OCI-LY7 (cell line): ENCODE results near the gene VWA5B1. TPM values are rescaled to one million over a fixed set of nuclear protein-coding genes. Genes with fewer than 3 reads are reported as not detected.

Experiments
- BruUV-seq: library from RNA; stranded (reverse); fragments of 400-500 nt; replicated peaks from 2 replicates; lab custom pipeline; 2021; lab: Mats Ljungman, UMichigan
- CTCF ChIA-PET: fragments of 300-600 bp; sonication (Branson Sonifier 250); formaldehyde crosslinking; loops from one replicate; lab custom pipeline; 2022; ENCODE audit warnings: antibody characterized with exemption; ENCODE audit not compliant: unreplicated experiment; lab: Charles Lee
- POLR2A ChIA-PET: fragments of 300-600 bp; sonication (Branson Sonifier 250); formaldehyde crosslinking; loops from one replicate; lab custom pipeline; 2022; ENCODE audit warnings: antibody characterized with exemption; lab: Charles Lee
- DNase-seq: peaks from one replicate; pipeline ENCODE4 v3.0.0-alpha.2; 2015; ENCODE audit warnings: low spot score
- H2AFZ ChIP-seq: fragments of 200-600 bp; sonication (generic), shearing (Covaris generic); 2 replicates; pipeline ENCODE4 v1.6.1; 2014; ENCODE audit warnings: mild to moderate bottlenecking, antibody characterized with exemption, low read length, moderate library complexity
- H3K27ac ChIP-seq: fragments of 200-600 bp; sonication (generic); 2 replicates; pipeline ENCODE4 v1.5.1; 2014; ENCODE audit warnings: mixed run types, low read depth, mild to moderate bottlenecking, moderate library complexity, low read length, inconsistent platforms; ENCODE audit not compliant: poor library complexity, severe bottlenecking
- H3K36me3 ChIP-seq: fragments of 200-600 bp; sonication (generic); 2 replicates; pipeline ENCODE4 v1.6.1; 2014; ENCODE audit warnings: mild to moderate bottlenecking, antibody characterized with exemption, low read length, moderate library complexity, mixed read lengths; ENCODE audit not compliant: insufficient read depth
- H3K4me1 ChIP-seq: fragments of 200-600 bp; sonication (generic); 2 replicates; pipeline ENCODE4 v1.5.1; 2014; ENCODE audit warnings: mild to moderate bottlenecking, low read length; ENCODE audit not compliant: insufficient read depth, poor library complexity, severe bottlenecking
- H3K4me2 ChIP-seq: fragments of 200-600 bp; sonication (generic); 2 replicates; pipeline ENCODE4 v1.6.1; 2014; ENCODE audit warnings: mild to moderate bottlenecking, low read length
- H3K4me3 ChIP-seq: fragments of 200-600 bp; sonication (generic); 2 replicates; pipeline ENCODE4 v1.5.1; 2014; ENCODE audit warnings: mild to moderate bottlenecking, low read depth, low read length; ENCODE audit not compliant: poor library complexity, severe bottlenecking
- H3K79me2 ChIP-seq: fragments of 200-600 bp; sonication (generic); 2 replicates; pipeline ENCODE4 v1.6.1; 2016; ENCODE audit warnings: low read depth, mild to moderate bottlenecking, low read length, moderate library complexity, mixed read lengths; ENCODE audit not compliant: insufficient read depth
- H3K9me2 ChIP-seq: fragments of 200-600 bp; sonication (generic); 2 replicates; pipeline ENCODE4 v1.6.1; 2016; ENCODE audit warnings: mild to moderate bottlenecking, low read length, mixed read lengths; ENCODE audit not compliant: insufficient read depth
- H3K9me3 ChIP-seq: fragments of 200-600 bp; sonication (generic); 2 replicates; pipeline ENCODE4 v1.6.1; 2014; ENCODE audit warnings: mild to moderate bottlenecking, mixed run types, low read length, mixed read lengths
- H4K20me1 ChIP-seq: fragments of 200-600 bp; sonication (generic); 2 replicates; pipeline ENCODE4 v1.6.1; 2014; ENCODE audit warnings: mild to moderate bottlenecking, antibody characterized with exemption, low read length, moderate library complexity, mixed read lengths; ENCODE audit not compliant: insufficient read depth
- EZH2phosphoT487 ChIP-seq: fragments of 200-600 bp; sonication (generic); IDR thresholded peaks from 2 replicates; pipeline ENCODE4 v1.6.1; 2018; ENCODE audit warnings: low read depth, borderline replicate concordance, mild to moderate bottlenecking, mixed run types, antibody characterized with exemption, low read length, moderate library complexity, mixed read lengths
- intact Hi-C: fragments of 100-400 bp; cut with micrococcal nuclease; formaldehyde crosslinking; loops from one replicate; pipeline ENCODE4 v1.10.0; 2022; ENCODE audit not compliant: unreplicated experiment
- total RNA-seq, 2 experiments: library from RNA; depleted of rRNA in 1 of 2; stranded (reverse); fragments of >200 nt in 1 of 2; shearing (Covaris generic) in 1 of 2; gene quantifications; 2 replicates each; pipeline ENCODE4 v1.2.3, GENCODE V29; 2014 to 2022
- TF ChIP-seq, protein P1 (sequence below): fragments of 200-600 bp; sonication (generic); conservative IDR thresholded peaks from 2 replicates; pipeline ENCODE4 v1.5.1; 2014; ENCODE audit warnings: mild to moderate bottlenecking, antibody characterized with exemption, low read length, moderate library complexity, mixed read lengths

The VWA5B1 gene
- total RNA-seq, 2 experiments from 2014 or later, result 0.19 to 0.25 TPM

DNA sequence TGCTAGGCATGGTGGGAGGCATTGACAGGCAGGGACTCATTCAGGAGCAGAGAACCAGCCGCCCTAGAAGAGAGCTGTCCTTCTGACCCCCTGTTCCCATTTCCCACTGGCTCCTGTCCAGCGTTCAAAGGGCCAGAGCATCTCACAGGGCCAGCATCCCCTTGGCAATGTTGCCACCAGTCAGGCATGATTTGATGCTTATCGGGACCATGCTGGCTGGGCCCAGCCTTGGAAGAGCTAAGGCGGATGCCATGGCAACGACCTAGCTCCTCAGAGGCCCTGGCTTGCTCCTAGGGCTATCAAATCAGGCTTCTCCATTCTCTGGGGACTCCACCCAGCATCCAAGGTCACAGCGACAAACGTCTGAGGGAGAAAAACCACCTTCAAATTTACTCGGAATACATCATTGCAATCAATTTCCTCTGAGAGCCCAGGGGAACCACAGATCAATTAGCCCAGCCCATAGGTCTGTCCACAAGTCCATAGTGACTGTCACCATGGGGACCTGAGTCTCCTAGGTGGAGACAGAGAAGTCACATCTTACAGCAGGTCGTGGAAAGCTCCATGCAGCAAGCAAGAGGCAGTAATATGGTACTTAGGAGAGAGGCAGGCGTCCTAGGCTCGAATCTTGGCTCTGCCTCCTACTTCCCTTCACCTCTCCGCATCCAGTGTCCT, 14.1 kb upstream of the VWA5B1 start:
- H4K20me1 ChIP-seq, result no peaks in the 10 kb centered on the region
- no peak overlapping the region for H3K27ac ChIP-seq
- H2AFZ ChIP-seq, result no peak overlapping the region
- H3K9me3 ChIP-seq, result no peaks in the 10 kb centered on the region
- BruUV-seq, result no TSS peak
- H3K36me3 ChIP-seq, result no peaks in the 10 kb centered on the region
- H3K4me3 ChIP-seq, result no peak overlapping the region
- DNase-seq, result no peak
- intact Hi-C loops, result no loop called here
- H3K4me2 ChIP-seq, result no peak overlapping the region
- peaks cover 24% of the 10 kb centered on the region for H3K4me1 ChIP-seq
- POLR2A ChIA-PET, result no interaction called here
- no peaks in the 10 kb centered on the region for H3K9me2 ChIP-seq
- CTCF ChIA-PET, result no interaction called here
- TF ChIP-seq, protein P1, sequence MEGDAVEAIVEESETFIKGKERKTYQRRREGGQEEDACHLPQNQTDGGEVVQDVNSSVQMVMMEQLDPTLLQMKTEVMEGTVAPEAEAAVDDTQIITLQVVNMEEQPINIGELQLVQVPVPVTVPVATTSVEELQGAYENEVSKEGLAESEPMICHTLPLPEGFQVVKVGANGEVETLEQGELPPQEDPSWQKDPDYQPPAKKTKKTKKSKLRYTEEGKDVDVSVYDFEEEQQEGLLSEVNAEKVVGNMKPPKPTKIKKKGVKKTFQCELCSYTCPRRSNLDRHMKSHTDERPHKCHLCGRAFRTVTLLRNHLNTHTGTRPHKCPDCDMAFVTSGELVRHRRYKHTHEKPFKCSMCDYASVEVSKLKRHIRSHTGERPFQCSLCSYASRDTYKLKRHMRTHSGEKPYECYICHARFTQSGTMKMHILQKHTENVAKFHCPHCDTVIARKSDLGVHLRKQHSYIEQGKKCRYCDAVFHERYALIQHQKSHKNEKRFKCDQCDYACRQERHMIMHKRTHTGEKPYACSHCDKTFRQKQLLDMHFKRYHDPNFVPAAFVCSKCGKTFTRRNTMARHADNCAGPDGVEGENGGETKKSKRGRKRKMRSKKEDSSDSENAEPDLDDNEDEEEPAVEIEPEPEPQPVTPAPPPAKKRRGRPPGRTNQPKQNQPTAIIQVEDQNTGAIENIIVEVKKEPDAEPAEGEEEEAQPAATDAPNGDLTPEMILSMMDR, result no peak
- TF ChIP-seq EZH2phosphoT487, result no peak
- no peaks in the 10 kb centered on the region for H3K79me2 ChIP-seq

DNA sequence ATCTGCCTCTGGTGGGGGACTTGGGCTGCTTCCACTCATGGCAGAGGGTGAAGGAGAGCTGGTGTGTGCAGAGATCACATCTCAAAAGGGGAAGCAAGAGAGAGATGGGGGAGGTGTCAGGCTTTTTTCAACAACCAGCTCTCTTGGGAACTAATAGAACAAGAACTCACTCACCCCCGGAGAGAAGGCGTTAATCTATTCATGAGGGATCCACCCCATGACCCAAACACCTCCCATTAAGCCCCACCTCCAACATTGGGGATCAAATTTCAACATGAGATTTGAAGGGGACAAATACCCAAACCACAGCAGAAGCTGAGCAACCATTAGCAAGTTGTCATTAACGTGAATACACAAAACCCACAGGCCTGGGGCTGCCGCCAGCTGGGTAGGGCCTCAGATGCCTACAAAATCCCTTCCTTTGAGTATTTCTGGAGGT, 12.0 kb upstream of the VWA5B1 start:
- CTCF ChIA-PET, result no interaction called here
- Histone ChIP-seq H4K20me1 (no peaks in the 10 kb centered on the region), H3K79me2 (no peaks in the 10 kb centered on the region), H3K4me3 (no peak overlapping the region), H3K4me2 (peak overlapping the region; percentile 33; the same call in 1 of the 2 replicates), H3K9me2 (no peaks in the 10 kb centered on the region), H3K36me3 (no peaks in the 10 kb centered on the region), H3K9me3 (no peaks in the 10 kb centered on the region), H3K27ac (no peak overlapping the region), H2AFZ (no peak overlapping the region; the same call in 1 of the 2 replicates), H3K4me1 (peaks cover 24% of the 10 kb centered on the region)
- TF ChIP-seq EZH2phosphoT487, result no peak
- TF ChIP-seq, protein P1, result no peak
- intact Hi-C loops, result no loop called here
- peak; percentile 60 for DNase-seq
- POLR2A ChIA-PET, result no interaction called here
- no TSS peak for BruUV-seq

DNA sequence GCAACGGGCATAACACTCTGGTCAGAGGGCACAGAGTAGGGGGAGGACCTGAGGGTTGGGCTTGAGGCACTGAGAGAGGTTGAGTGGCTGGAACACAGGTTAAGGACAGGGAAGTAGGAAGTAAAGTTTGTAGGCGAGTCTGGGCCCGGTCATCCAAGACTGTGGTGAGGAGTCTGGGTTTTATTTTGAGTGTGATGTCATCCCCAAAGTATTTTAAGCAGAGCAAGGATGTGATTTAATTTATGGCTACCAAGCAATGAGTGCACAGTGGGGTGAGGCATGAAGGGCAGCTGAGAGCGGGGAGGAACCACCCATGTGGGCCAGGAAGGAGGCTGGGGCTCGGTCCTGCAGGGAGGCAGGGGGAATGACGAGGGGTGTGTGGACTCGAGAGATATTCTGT, 11.2 kb upstream of the VWA5B1 start:
- CTCF ChIA-PET, result no interaction called here
- BruUV-seq, result no TSS peak
- no peak overlapping the region for H3K27ac ChIP-seq
- H2AFZ ChIP-seq, result no peak overlapping the region; the same call in 1 of the 2 replicates
- H3K4me2 ChIP-seq, result peak overlapping the region; percentile 33; the same call in 1 of the 2 replicates
- DNase-seq, result peak; percentile 13
- no peaks in the 10 kb centered on the region for H3K9me2 ChIP-seq
- intact Hi-C loops, result no loop called here
- no peaks in the 10 kb centered on the region for H3K36me3 ChIP-seq
- no peaks in the 10 kb centered on the region for H4K20me1 ChIP-seq
- no peaks in the 10 kb centered on the region for H3K79me2 ChIP-seq
- TF ChIP-seq, protein P1, result no peak
- TF ChIP-seq EZH2phosphoT487, result no peak
- POLR2A ChIA-PET, result no interaction called here
- H3K9me3 ChIP-seq, result no peaks in the 10 kb centered on the region
- H3K4me1 ChIP-seq, result peaks cover 24% of the 10 kb centered on the region
- no peak overlapping the region for H3K4me3 ChIP-seq
